WI38 (cell line): ENCODE data around the gene CDC16.

Experiments used
- H3K4me3 ChIP-seq: 2 replicates; pipeline ENCODE4 v1.5.1; 2011; ENCODE audit warnings: low read depth, mild to moderate bottlenecking, control low read depth, low read length
- CTCF ChIP-seq: IDR thresholded peaks from 2 replicates; pipeline ENCODE4 v1.5.1; 2012; ENCODE audit warnings: low read depth, mild to moderate bottlenecking, control low read depth, low read length

The CDC16 gene

GRCh38 chr13:114299604-114300305, 65.1 kb downstream of the CDC16 start:
- H3K4me3 ChIP-seq: no peak overlapping the region
- no peak for TF ChIP-seq CTCF

- H3K4me3 ChIP-seq: no peak overlapping the region
Observed at GRCh38 chr13:114303700-114304327, 69.1 kb downstream of the CDC16 start.

DNA sequence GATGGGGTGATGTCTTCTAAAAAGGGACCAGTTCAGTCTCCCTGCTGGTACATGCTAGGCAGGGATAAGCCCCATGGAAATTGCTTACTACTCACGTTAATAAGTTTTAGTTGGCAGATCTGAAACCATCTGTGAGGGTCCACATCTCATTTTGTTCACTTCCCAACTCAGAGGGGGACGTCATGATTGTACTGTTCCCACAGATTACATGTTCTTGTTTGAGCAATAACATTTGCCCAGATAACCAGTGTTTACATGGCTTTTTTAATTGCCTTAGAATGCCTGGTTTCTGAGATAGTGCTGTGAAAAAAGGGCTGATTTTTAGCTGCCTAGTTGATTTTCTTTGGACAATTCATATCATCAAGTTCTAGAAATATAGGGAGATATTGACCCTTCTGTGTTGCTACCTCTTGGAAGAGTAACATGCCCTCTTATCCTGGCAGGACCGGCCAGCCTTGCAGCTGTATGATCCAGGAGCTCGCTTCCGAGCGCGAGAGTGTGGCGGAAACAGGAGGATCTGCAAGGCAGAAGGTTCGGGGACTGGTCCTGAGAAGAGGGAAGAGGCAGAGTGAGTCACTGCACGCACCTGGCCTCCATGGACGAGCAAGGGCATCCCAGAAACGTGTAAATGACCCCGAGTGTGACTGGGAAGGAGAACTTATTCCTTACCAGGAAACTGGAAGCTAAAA, 69.8 kb downstream of the CDC16 start:
- H3K4me3 ChIP-seq: no peak overlapping the region
- TF ChIP-seq CTCF: no peak

More at GRCh38 chr13:114303700-114304327, 69.1 kb downstream of the CDC16 start:
- TF ChIP-seq CTCF: no peak

DNA sequence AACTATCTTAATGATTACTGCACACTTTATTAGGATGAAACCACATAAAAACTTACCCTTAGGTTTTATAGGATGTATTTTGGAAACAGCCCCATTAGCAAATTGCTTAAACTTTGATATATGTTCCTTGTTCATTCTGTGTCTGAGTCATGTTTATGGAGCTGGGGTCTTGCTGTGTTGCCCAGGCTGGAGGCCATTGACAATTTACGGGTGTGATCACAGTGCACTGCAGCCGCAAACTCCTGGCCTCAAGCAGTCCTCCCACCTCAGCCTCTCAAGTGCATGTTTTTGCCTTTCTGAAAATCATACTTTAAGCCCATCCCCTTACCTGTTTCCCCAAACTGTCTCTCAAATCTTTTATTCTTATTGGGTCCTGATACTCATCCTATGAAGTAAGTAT, 74.4 kb downstream of the CDC16 start:
- TF ChIP-seq CTCF: no peak
- H3K4me3 ChIP-seq: no peak overlapping the region

DNA sequence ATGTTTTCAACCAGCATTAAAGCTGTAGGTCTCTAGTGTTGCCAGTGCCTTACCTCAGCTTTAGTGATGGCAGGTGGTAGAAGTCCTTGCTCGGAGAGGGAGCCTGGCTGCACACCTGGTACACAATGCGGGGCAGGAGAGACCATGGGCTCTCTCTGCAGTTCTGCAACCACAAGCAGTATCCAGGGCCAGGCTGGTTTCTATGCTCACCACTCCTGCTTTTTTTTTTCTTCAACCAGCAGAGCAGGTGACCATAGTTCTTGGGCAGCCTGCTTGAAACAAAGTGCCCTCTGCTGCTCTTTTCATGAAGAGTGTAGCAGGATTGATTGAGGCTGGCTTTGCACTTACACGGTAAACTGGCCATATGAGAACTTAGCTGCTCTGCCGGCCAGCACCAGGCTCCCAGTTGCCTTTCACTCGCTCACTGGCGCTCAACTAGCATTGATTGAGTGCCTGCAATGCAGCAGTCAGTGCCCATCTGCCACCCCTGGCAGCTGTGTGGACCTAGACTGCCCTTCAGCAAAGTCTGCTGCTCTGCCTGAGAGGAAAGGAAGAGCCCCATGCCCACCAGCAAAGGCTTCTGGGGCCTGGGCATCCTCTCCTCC, 75.2 kb downstream of the CDC16 start:
- no peak overlapping the region for H3K4me3 ChIP-seq
- no peak for TF ChIP-seq CTCF

GRCh38 chr13:114310956-114311355, 76.3 kb downstream of the CDC16 start:
- TF ChIP-seq CTCF: no peak
- no peak overlapping the region for H3K4me3 ChIP-seq
